SK-N-SH (cell line): ENCODE results near the gene C3orf22.

Experiments
- CTCF ChIP-seq: fragments of 200-600 bp; sonication (generic); IDR thresholded peaks from 2 replicates; pipeline ENCODE4 v1.6.1; 2017; ENCODE audit warnings: antibody characterized with exemption, mild to moderate bottlenecking, moderate library complexity
- EP300 ChIP-seq, 2 experiments: IDR thresholded peaks; 2 replicates each; pipeline versions ENCODE4 v1.4.0 to v1.6.1; 2012; ENCODE audit warnings: borderline replicate concordance in 1 of 2, low read depth in 1 of 2, low read length in 1 of 2
- PBX3 ChIP-seq: IDR thresholded peaks from 2 replicates; pipeline ENCODE4; 2012
- POLR2AphosphoS5 ChIP-seq: IDR thresholded peaks from 2 replicates; pipeline ENCODE4 v1.6.1; 2012; ENCODE audit warnings: low read depth, low read length
- RAD21 ChIP-seq: IDR thresholded peaks from 2 replicates; pipeline ENCODE4 v1.6.1; 2012; ENCODE audit warnings: mild to moderate bottlenecking, low read length
- TF ChIP-seq, protein P1 (sequence below): fragments of 150-350 bp; IDR thresholded peaks from 2 replicates; pipeline ENCODE4 v1.6.1; 2017; ENCODE audit warnings: antibody characterized with exemption, low read length, low read depth, borderline replicate concordance

GRCh38 chr3:126519506-126520455, 39.0 kb downstream of the C3orf22 start:
- TF ChIP-seq CTCF (no peak), RAD21 (no peak), EP300 (IDR thresholded peaks at IDR 0.05; ENCODE audit: borderline replicate concordance in 1 of 2, low read depth in 1 of 2, low read length in 1 of 2) (no peak), POLR2AphosphoS5 (no peak), PBX3 (no peak)
- TF ChIP-seq, protein P1, sequence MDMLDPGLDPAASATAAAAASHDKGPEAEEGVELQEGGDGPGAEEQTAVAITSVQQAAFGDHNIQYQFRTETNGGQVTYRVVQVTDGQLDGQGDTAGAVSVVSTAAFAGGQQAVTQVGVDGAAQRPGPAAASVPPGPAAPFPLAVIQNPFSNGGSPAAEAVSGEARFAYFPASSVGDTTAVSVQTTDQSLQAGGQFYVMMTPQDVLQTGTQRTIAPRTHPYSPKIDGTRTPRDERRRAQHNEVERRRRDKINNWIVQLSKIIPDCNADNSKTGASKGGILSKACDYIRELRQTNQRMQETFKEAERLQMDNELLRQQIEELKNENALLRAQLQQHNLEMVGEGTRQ = no peak
